ENCODE results near the gene ZNF92.
"Not testable (repeated sequence)": the region's sequence is repeated elsewhere in the genome, so short reads cannot be mapped to it uniquely, and the experiment has no call there.

GRCh38 chr7:65399101-65399500 is 25.4 kb downstream of the ZNF92 start:
- not testable (repeated sequence) for TF ChIP-seq ZNF780A (CRISPR knock-in tag; IDR thresholded peaks at IDR 0.05); SPEN (CRISPR knock-in tag; IDR thresholded peaks at IDR 0.05; ENCODE audit: low read depth); MXI1 (IDR thresholded peaks at IDR 0.05; ENCODE audit: borderline replicate concordance, low read depth, low read length); TCF7L2 (IDR thresholded peaks at IDR 0.05; ENCODE audit: low read depth, low read length); ZNF18 (CRISPR knock-in tag; IDR thresholded peaks at IDR 0.05; ENCODE audit: insufficient replicate concordance); CTCF (CRISPR knock-in tag; IDR thresholded peaks at IDR 0.05); HNRNPLL (IDR thresholded peaks at IDR 0.05; ENCODE audit: low read depth, low read length, poor library complexity, severe bottlenecking); MED1 (CRISPR knock-in tag; IDR thresholded peaks at IDR 0.05)
- TF ChIP-seq, protein P1, sequence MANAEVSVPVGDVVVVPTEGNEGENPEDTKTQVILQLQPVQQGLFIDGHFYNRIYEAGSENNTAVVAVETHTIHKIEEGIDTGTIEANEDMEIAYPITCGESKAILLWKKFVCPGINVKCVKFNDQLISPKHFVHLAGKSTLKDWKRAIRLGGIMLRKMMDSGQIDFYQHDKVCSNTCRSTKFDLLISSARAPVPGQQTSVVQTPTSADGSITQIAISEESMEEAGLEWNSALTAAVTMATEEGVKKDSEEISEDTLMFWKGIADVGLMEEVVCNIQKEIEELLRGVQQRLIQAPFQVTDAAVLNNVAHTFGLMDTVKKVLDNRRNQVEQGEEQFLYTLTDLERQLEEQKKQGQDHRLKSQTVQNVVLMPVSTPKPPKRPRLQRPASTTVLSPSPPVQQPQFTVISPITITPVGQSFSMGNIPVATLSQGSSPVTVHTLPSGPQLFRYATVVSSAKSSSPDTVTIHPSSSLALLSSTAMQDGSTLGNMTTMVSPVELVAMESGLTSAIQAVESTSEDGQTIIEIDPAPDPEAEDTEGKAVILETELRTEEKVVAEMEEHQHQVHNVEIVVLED (CRISPR knock-in tag; IDR thresholded peaks at IDR 0.05; ENCODE audit: borderline replicate concordance) = not testable (repeated sequence)
